ENCODE measurements around the gene CHRND.
"Not testable (repeated sequence)": the region's sequence is repeated elsewhere in the genome, so short reads cannot be mapped to it uniquely, and the experiment has no call there.

The CHRND gene

DNA sequence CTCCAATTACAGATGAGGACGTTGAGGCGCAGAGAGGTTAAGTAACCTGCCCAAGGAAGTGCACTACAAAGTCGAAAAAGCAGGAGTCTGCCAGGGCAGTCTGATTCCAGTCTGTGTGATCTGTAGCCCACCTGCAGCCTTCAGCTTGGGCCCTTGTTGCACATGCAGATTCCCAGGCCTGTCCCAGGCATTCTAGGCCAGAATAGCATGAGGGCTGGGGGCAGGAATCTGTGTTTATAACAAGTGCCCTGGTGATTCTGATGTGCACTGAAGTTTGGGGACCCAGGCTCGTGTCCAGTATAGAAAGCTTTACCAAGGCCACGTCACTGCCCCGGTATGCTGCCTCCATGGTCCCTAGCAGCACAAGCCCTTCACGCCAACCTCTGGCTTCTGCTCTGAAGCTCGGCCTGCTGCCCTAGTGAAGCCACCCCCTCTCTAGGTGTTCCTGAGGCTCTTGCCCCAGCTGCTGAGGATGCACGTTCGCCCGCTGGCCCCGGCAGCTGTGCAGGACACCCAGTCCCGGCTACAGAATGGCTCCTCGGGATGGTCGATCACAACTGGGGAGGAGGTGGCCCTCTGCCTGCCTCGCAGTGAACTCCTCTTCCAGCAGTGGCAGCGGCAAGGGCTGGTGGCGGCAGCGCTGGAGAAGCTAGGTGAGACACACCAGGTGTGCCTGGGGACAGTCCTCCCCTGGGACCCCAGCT lies 18.1 kb downstream of the CHRND start:
- DNase-seq, result no peak

DNA sequence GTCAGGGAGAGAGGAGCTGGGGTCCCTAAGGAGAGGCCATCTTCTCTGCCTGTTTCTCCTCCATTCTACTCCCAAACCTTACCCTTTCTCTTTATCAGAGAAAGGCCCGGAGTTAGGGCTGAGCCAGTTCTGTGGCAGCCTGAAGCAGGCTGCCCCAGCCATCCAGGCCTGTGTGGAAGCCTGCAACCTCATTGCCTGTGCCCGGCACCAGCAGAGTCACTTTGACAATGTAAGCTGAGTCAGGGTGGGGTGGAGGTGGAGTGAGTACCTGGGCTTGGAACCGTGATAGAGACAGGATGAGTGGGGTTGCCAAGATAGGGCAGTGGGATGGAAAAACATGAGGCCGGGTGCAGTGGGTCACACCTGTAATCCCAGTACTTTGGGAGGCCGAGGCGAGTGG lies 18.7 kb downstream of the CHRND start:
- no peak for DNase-seq

- no peak for DNase-seq
These were observed 19.8 kb downstream of the CHRND start for GRCh38 chr2:232545511-232546375.

DNA sequence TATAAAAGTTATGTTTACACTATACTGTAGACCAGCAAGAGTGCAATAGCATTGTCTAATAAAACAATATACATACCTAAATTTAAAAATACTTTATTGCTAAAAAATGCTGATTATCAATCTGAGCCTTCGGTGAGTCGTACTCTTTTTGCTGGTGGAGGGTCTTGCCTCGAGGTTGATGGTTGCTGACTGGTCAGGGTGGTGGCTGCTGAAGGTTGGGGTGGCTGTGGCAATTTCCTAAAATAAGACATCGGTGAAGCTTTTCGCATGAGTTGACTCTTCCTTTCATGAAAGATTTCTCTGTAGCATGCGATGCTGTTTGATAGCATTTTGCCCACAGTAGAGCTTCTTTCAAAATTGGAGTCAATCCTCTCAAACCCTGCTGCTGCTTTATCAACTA lies 22.0 kb downstream of the CHRND start:
- no peak for DNase-seq

- peak in 1 of 4 experiments; percentile 55 for DNase-seq
These were observed 23.8 kb downstream of the CHRND start for GRCh38 chr2:232549655-232550353.

- peak; percentile 77 to 89 (median 86) for DNase-seq
These were observed 24.6 kb downstream of the CHRND start, which contains the start of the genes EIF4E2 and TIGD1 for GRCh38 chr2:232550354-232551249. EIF4E2 (plus strand) TSS chr2:232550689; CDS start chr2:232550725, 36 bp downstream. TIGD1 (minus strand) TSS chr2:232550557; CDS start chr2:232549882, 675 bp downstream.

DNA sequence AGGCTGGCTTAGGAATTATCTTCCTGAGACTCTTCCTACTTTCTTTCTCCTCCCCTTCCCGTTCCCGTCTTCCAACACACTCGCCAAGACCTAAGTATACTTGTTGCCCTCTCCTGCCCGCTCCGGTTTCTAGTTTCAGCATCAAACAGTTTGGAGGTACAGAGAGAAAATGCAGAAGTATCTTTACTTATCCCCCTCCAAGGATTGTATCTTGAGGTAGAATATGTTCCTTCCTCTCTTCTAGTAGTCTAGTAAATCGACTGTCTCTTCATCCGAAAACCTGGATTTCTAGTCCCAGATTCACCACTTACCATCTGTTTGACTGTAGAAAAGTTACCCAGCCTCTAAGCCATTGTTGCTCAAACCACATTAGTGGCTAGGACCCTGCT lies 25.3 kb downstream of the CHRND start:
- no peak for DNase-seq

DNA sequence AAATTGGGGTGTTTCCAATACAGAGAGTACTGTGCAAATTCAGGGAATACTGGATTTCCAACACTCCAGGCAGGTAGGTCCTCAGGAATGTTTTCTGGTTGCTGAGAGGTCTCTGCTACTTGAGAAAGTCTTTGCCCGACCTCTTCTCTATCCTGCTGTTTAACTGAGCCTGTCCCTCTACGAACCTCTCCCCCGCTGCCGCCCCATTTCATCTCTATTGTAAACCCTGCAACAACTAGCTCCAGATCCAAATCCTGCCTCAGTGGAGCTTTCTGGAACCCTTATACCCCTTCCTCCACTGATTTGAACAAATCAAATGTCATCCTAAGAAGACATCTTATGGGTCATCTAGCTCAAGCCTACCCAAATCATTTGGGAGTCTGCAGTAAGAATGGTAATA lies 25.8 kb downstream of the CHRND start:
- no peak for DNase-seq

DNA sequence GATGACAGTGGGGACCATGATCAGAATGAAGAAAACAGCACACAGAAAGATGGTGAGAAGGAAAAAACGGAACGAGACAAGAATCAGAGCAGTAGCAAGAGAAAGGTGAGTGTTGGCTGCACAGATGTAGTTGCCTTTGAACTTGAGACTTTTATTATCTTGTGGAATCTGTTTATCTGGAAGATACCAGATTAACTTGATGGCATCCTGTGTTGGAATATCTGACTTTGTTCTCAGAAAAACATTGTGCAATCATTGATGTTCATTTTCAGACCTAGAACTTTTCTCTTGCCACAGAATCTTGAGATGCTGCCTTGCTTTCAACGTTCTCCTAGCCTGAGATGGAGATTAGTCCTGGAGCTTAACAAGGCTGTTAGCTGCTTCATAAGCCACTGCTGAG lies 30.5 kb downstream of the CHRND start:
- no peak for DNase-seq

DNA sequence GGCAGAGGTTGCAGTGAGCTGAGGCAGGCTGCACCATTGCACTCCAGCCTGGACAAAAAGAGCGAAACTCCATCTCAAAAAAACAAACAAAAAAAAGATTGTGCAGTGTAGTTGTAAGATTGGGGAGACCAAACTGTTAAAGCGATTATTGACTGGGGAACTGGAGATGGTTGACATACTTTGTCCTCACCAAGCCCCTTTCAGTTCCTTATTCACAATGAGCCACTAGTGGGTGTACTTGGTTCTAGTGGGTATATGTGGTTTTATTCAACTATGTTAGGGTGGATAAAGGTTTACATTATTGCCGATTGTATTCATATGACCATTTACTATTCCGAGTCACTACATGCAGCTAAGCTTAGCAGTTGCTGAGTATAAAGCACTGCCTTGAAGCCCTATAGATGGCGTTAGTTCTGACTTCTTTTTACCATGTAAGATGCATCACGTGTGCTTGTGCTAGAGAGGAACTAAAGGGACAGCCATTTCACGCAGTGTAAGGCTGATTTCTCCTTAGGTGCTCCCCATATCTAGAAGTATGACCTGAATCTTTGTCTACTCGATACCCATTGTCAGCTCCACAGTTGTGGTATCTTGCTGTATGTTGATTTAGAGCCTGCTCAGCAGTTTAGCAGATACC lies 36.7 kb downstream of the CHRND start:
- no peak for DNase-seq

DNA sequence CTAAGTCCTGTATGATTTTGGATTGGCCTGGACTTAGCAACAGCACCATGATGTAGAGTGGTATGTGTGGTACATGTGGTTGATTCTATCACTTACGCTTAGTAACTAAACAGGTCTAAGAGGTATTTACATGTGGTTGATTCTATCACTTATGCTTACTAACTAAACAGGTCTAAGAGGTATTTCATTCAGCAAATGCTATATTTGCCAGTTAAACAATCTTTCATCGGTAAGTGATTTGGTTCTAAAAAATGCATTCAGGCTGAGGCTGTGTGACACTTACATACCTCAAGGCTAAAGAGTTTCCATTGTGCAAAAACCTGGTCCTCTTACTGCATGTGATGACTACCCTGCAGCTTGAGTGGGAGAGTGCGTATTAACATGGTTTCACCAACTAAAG lies 37.6 kb downstream of the CHRND start:
- DNase-seq, result no peak

DNA sequence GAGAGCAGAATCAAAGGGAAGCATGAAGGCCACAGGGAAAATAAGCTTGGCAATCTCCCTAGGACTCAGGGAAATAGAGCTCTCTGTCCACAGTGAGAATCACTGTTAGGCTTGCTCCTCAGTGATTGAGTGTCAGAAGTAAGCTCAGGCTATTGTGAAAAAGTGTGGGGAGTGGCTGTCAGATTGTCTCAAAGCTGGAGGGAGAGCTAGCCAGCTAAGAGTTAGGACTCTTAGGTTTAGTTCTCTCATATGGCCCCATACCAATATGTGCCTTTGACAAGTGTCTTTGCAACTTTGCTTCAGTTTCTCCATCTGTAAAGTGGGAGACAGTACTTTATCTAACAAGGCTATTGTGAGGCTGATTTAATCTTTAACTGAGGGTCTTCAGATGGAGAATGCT lies 41.8 kb downstream of the CHRND start:
- DNase-seq, result no peak

- no peak for DNase-seq
These were observed 42.2 kb downstream of the CHRND start for GRCh38 chr2:232568161-232568560.

- DNase-seq, result no peak
These were observed 43.6 kb downstream of the CHRND start for GRCh38 chr2:232569541-232569940.

- DNase-seq, result not testable (repeated sequence)
These were observed 44.5 kb downstream of the CHRND start for GRCh38 chr2:232570481-232570880.

- no peak for DNase-seq
These were observed 45.1 kb downstream of the CHRND start for GRCh38 chr2:232571026-232571474.

- no peak for DNase-seq
These were observed 47.1 kb downstream of the CHRND start for GRCh38 chr2:232573042-232573441.

GRCh38 chr2:232573771-232574435 lies 47.9 kb downstream of the CHRND start:
- DNase-seq, result no peak

- DNase-seq, result no peak
These were observed 48.9 kb downstream of the CHRND start for GRCh38 chr2:232574674-232575403.

GRCh38 chr2:232575404-232575746 lies 49.4 kb downstream of the CHRND start:
- DNase-seq, result no peak

DNA sequence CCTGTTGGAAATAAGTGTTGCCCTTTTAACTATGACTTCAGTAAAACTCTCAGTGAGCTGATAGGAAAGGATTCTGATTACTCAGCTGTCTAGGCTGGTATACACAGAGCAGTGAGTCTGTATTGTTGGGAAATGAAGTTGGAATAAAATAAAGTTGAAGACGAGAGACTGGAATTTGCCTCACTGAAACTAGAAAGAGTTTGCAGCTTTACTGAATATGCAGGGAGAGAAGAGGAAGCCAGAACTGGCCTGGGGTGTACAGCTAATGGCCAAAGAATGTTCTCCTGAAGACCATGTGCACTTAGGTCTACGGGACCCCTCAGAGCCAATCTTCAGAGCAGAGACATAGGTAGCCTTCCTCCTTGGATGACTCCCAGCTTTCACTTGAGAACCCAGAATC lies 51.0 kb downstream of the CHRND start:
- DNase-seq, result no peak
